ENCODE data around the gene LSG1.
"Not testable (repeated sequence)": the region's sequence is repeated elsewhere in the genome, so short reads cannot be mapped to it uniquely, and the experiment has no call there.

LSG1 gene

DNA sequence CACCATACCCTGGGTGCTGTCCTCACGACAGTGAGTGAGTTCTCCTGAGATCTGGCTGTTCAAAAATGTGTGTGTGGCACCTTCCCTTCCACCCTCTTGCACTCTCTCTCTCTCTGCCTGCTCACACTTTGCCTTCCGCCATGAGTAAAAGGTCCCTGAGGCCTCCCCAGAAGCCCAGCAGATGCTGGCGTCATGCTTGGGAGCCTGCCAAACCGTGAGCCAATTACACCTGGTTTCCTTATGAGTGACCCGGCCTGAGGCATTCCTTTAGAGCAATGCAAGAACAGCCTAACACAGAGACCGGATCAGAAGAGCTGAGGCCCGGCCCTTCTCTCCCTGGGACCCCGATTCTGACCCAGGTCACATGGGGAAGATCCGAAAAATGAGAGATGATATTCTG lies 54.2 kb downstream of the LSG1 start:
- no peak for DNase-seq (ENCODE audit: low read depth in 2 of 2)

DNA sequence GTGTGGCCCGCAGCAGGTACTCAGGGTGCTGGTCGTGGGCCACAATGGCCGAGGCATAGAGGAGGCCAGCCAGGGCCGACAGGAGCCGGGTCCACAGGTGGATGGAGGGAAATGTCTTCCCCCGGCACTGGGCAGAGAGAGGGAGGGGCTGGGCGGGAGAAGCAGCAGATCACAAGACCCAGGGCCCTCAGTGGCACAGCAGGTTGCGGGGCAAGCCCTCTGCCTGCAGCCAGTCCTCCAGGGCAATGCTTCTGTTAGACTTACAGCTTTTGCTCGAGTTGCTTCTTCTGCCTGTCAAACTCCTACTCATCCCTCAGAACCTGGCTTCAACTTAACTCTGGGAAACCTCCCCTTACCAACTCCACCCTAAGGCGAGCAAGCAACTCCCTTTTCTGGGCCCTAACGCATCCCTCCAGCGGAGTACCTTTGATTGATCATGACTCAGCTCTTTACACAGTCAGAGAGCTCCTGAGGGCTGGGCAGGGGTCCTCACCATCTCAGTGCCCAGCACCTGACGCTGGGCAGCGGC lies 54.8 kb downstream of the LSG1 start:
- DNase-seq (ENCODE audit: low read depth in 2 of 2) = no peak

DNA sequence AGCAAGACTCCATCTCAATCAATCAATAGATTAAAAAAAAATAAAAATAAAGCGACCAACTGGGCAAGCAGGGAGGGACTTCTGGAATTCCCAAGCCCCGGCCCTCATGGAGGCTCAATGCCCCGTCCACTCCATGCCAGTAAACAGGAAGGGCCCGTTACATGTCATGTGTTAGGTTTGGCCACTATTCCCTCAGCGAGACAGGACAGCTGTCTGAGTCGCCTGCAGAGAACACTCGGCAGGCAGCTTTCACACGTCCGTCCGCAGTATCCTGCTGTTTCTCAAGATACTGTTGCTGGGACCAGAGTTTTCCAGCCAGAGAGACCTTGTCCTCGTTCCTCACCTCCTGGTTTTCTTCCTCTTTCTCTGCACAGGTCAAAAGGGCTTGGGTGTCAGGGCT lies 56.8 kb downstream of the LSG1 start:
- no peak for DNase-seq (ENCODE audit: low read depth in 2 of 2)

DNA sequence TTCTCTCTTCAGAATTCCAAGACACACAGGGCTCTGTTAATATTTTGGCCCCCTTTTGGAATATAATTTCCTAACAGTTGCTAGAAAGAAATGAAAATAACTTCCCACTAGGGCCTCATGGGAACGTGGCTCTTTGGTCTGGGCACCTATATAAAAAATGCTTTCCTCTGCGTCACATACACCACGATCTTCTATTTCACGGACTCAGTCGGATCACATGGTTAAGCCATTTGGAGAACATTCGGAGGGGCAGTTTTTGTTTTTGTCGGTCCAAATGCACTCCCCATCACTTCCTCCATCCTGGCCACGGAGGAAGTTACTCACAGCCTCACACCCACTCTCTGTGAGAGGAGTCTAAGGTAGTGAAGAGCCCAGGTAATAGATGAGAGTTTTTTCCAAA lies 59.8 kb downstream of the LSG1 start:
- no peak for DNase-seq (ENCODE audit: low read depth in 2 of 2)

DNA sequence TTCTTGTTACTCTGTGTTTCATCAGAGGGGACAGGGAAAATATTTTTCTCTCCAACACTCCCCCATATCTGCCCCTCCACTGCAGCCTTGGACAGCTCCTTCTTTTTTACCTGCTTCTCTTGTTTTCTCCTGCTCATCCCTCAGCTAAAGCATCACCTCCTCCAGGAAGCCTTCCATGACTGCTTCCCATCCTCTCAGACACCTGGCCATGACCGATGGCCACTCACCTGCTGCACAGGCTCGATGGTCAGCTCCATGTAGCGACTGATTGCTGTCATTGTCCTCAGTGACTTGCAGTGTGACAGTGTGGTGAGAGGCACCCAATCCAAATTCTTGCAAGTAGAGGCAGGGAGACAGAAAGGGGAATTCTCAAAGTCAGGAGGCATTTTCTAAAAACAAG lies 61.3 kb downstream of the LSG1 start:
- DNase-seq (ENCODE audit: low read depth in 2 of 2) = no peak

DNA sequence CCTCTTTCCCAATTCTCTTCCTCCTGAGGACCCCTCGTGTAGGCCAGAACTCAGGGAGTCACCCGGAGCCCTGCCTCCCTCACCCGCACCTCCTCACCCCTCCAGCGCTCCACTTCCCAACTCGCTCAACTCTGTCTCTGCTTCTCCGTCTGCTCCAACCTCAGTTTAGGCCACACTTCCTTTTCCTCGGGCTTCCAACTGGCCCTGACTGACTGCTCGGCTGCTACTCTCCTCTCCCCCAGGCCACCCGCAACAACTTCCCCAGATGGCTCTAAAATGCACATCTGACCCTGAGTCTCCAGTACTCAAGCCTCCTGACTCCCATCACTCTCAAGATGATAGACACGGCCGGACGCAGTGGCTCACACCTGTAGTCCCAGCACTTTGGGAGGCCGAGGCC lies 62.4 kb downstream of the LSG1 start:
- no peak for DNase-seq (ENCODE audit: low read depth in 2 of 2)

DNA sequence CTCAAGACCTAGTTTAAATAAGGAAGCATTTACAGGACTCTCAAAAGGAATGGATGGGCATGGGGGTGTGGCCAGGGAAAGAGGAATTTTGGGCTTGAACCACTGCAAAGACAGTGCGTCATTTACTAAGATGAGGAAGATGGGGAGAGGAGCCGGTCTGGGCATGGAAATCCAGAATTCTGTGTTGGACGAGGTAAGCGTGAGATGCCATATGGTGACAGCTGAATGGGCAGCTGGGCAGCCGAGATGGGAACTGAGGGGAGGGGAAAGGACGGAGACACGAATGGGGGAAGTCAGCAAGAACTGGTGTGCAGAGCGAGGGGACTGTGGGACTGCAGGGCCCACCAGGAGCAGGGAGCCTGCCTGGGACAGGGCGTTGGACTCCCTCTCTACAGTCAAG lies 63.0 kb downstream of the LSG1 start:
- no peak for DNase-seq (ENCODE audit: low read depth in 2 of 2)

DNA sequence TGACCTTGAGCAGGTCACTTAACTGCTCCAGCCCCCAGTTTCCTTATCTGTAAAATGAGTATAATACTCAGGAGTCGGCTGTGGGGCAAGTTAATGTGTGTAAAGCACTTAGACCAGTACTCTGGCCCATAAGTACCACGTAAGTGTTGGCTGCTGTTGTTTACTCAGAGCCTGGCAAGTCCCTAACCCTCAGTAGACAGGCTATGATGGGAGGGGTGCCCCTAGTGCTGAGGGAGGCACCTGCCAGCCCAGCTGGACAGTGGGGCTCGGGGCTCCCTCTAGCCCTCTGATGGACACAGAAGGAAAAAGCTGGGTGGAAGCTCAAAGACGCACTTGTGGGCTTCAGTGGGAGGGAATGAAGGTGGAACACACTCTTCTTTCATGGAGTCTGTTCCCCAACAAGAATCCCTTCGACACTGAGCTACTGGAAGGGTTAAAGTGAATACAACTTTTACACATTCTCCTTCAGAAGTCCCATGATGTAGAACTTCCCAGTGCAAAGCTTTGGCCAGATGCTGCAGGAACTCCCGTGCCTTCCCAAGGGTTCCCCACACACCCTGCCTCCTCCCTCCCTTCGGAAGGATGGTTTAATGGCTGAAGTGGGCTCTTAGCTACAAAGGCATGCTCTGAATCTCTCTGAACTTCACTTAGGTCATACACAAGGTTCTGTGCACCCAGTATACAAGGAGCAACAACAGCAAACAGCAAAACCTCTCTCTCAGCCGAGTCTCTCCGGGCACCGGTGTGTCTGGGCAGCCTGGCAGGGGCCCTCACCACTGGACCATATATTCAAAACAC lies 64.2 kb downstream of the LSG1 start:
- no peak for DNase-seq (ENCODE audit: low read depth in 2 of 2)

DNA sequence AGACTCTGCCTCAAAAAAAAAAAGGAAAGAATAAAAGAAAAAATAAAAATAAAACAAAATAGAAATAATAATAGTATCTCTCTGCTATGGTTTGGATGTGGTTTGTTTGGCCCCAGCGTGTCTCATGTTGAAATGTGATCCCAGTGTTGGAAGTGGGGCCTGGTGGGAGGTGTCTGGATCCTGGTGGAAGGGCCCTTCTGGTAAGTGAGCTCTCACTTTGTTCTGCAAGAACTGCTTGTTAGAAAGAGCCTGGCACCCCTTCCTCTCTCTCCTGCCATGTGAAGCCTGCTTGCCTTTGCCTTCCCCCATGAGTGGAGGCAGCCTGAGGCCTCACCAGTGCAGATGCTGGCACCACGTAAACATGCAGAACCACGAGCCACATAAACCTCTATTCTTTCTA lies 65.0 kb downstream of the LSG1 start:
- no peak for DNase-seq (ENCODE audit: low read depth in 2 of 2)

DNA sequence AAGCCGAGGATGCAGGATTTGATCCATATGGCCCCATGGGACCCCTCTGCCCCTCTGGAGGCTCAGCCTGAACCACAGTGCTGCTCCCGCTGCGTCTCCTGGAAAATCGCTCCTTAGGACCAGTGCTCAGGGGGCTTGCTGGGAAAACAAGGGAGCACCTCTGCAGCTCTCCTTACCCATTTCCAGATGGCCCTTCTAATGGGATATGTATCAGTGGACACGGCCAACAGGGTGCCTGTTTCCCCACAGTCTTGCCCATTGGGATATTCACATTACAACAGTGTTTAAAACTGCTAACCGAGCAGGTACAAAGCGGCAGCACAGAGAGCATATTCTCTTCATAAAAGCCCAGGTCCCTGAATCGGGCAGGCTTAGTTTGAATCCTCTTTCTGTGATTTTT lies 65.8 kb downstream of the LSG1 start:
- DNase-seq (ENCODE audit: low read depth in 2 of 2) = no peak

DNA sequence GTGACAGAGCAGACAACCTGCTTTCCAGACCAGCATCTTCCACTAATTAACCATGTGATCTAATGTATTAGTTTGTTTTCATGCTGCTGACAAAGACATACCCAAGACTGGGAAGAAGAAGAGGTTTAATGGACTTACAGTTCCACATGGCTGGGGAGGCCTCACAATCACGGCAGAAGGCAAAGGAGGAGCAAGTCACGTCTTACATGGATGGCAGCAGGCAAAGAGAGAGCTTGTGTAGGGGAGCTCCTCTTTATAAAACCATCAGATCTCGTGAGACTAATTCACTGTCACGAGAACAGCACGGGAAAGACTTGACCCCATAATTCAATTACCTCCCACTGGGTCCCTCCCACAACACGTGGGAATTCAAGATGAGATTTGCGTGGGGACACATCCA lies 66.7 kb downstream of the LSG1 start:
- not testable (repeated sequence) for DNase-seq (ENCODE audit: low read depth in 2 of 2)

DNA sequence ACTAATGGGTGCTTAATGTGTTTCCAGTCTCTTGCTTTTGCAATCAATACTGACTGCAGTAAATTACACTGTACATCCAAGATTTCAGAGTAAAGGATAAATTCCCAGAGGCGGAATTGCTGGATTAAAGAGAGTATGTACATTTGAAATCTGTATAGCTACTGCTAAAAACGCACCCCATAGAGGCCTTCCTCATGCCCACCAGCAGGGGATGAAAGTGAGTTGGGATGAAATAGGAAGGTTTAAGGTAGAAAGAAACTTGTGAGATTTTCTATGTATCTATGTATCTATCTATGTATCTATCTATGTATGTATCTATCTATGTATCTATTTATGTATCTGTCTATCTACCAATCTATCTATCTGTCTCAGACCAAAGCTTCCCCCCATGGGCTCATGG lies 67.2 kb downstream of the LSG1 start:
- DNase-seq (ENCODE audit: low read depth in 2 of 2) = no peak

DNA sequence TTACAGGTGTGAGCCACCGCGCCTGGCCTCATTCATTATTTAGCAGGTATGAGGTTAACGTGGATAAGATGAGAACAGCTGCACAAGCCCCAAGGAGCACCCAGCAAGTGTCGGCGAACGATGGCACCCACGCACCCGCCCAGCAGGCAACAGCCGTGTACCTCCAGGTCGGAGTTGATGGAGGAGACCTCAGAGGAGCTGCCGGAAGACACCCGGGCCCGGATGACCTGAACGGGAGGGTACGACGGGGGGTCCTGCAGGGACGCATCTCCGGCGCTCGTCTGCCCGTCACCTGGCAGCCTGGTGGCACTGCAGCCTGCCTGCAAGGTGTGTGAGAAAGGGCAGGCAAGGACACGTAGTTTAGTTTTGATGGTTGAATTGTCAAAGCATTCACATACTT lies 67.9 kb downstream of the LSG1 start:
- DNase-seq (ENCODE audit: low read depth in 2 of 2) = no peak

DNA sequence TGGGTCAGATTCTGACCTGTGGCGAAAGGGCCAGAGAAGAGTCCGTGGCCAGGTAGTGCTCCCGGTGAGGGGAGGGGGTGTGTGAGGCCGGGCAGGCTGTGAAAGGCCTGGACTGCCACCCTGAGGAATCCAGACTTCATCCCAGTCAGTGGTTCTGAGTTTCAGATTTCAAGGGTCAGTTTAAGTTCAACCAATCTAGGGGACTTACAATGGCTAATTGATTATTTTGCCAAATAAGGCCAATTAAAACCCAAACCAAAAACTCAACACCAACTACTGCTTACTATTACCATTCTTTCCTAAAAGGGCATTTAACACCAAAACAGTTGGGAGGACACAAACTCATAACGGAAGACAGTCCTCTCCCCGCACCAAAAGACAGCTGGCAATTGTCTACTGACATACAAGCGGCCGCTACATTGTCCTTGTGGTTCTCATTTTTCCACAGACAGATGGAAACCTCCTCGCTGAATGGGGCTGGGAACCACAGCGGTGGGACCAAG lies 69.3 kb downstream of the LSG1 start:
- no peak for DNase-seq (ENCODE audit: low read depth in 2 of 2)

DNA sequence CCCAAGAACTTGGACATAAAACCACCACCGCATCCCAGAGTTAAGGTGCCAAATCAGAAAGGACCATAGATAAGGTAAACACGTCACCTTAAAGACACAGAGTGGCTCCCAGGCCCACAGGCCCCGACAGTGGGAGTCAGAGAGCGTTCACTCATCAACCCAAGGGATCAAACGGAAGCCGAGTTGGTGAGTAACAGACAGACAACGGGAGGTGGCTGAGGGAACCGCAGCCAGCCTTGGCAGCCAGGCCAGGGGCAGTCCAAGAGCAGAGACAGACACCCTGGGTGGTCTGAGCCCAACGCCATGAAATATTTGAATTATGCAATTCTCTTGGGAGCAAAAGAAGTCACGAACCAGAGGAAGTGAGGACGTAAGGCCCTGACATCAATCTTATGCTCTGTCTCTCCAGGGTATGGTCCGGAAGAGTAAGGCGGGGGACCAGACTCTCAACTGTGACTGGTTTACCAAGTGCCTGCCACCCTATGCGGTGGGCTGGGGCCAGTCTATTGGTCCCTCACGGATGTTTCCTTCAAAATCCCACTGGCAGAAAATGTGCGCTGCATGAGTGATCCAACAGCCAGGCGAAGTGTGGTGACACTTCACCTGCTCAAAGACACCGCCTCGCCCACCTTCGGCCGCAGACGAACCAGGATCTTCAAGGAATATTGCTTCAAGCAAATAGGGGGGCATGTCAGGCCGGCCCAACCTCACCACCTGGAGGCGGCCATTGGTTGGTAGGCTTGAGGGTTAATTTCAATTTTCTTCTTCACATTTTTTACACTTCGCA lies 73.0 kb downstream of the LSG1 start:
- no peak for DNase-seq (ENCODE audit: low read depth in 2 of 2)

DNA sequence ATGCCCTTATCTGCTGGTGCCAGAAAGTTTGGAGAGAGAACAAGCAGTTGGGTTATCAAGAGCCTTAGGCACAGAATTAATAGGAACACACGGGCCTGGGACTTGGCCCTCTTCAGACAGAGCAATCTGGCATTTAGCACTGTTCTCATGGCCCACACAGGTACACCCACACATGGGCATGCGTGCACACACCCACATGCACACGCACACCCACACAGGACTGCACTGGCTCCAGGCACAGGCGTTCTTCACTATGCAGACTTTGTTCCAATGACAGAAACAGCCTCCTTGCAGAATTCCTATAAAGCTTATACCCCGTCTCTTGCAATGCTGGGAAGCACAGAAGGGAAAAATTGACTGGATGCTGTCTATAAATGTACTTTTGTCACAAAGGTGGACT lies 75.1 kb downstream of the LSG1 start:
- no peak for DNase-seq (ENCODE audit: low read depth in 2 of 2)

DNA sequence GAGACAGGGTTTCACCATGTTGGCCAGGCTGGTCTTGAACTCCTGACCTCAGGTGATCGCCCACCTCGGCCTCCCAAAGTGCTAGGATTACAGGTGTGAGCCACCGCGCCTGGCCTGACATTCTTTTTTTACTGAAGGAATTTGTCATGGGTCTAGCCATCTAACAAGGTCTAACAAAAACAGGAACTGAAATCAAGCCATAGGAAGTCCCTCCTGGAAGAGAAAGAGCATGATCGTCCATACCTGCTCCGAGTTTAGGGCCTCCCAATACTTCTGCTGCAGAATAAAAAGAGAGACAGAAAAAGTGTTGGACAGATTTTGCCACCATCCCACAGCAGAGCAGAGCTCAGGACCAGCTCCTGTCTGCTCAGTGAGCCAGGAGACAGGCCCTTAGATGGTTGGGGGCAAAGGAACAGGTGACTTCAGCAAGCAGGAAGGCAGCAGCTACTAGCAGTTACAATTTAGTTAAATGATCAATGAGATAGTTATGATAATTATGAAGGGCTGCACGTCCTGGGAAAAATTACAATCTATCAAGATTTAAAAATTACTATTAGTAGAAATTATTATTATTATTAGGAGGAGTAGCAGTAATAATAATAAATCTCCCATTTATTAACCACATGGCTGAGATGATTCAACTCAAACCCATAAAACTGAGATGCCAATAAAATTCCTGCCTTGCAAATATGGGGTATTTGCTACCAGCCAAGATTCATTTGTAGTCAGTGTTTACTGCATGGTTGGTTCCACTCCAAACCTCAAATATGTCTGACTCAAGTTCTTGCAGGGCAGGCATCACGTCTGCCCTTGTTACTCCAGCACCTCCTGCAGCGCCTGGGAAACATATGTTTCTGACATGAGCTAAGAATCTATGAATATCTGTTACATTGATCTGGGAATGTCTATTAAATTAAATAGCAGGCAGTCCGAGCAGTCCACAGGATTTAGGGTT lies 78.9 kb downstream of the LSG1 start:
- DNase-seq (ENCODE audit: low read depth in 2 of 2) = no peak

Measured in activated CD8-positive, alpha-beta memory T cell treated with anti-CD3 and anti-CD28 coated beads for 4 hours (primary cell).